Adrenal gland (tissue), 12 donors: ENCODE data around the gene COL19A1. TPM values are rescaled to one million over a fixed set of nuclear protein-coding genes. Genes with fewer than 3 reads are reported as not detected.

Source experiments
- DNase-seq, 7 donors: peaks; one replicate each; pipeline ENCODE4 v3.0.0-alpha.2; 2019 to 2020
- H3K27ac ChIP-seq, 5 donors: fragments of 200-600 bp; sonication (generic) in 4 of 5; 1 replicate in 3 of 5; 2 replicates in 2 of 5; pipeline versions ENCODE4 v1.5.1 to v1.8.0; 2016 to 2020; ENCODE audit warnings: mild to moderate bottlenecking in 1 of 5
- H3K27me3 ChIP-seq: fragments of 200-600 bp; 2 replicates; pipeline ENCODE4 v1.8.0; 2021
- H3K36me3 ChIP-seq, 2 donors: fragments of 200-600 bp; replicated peaks in 1 of 2; 1 replicate in 1 of 2; 2 replicates in 1 of 2; pipeline versions ENCODE4 v1.5.1 to v1.8.0; 2018 to 2022
- H3K4me1 ChIP-seq, 2 donors: fragments of 200-600 bp; replicated peaks in 1 of 2; 1 replicate in 1 of 2; 2 replicates in 1 of 2; pipeline versions ENCODE4 v1.5.1 to v1.8.0; 2018 to 2021
- H3K4me3 ChIP-seq, 4 donors: fragments of 200-600 bp; sonication (generic) in 3 of 4; one replicate each; pipeline ENCODE4 v1.5.1; 2016 to 2018
- H3K9me3 ChIP-seq, 3 donors: fragments of 200-600 bp; sonication (generic) in 1 of 3; replicated peaks in 1 of 3; 1 replicate in 2 of 3; 2 replicates in 1 of 3; pipeline versions ENCODE4 v1.5.1 to v1.8.0; 2016 to 2021
- POLR2A ChIP-seq, 2 donors: fragments of 450-650 bp; IDR thresholded peaks; one replicate each; pipeline ENCODE4 v1.6.1; 2017; ENCODE audit warnings: antibody characterized with exemption in 2 of 2, mild to moderate bottlenecking in 2 of 2, moderate library complexity in 1 of 2
- WGBS, 4 donors: extraction: QIAGEN DNeasy Blood & Tissue Kit in 2 of 4; methylation state at CpG; one replicate each; pipeline versions ENCODE4 v1.1.5 to v1.1.7; 2013 to 2017; 5-methylcytosine and 5-hydroxymethylcytosine counted together
- intact Hi-C, 2 donors: fragments of 100-400 bp; cut with DNase I; formaldehyde crosslinking; loops; one replicate each; pipeline versions ENCODE4 v1.14.1 to v1.15.0; 2022 to 2023
- polyA plus RNA-seq, 3 donors: library from polyadenylated mRNA; stranded (reverse); fragments of 200-250 nt in 2 of 3; fragments of 350-450 nt in 1 of 3; fragmentation: Illumina TruSeq in 1 of 3; extraction: RNeasy Lipid Tissue Mini Kit (QIAGEN cat#74804) in 1 of 3; gene quantifications; one replicate each; pipeline ENCODE4 v1.2.3, GENCODE V29; 2013 to 2014
- total RNA-seq, 9 donors: library from RNA; depleted of rRNA in 4 of 9; stranded (reverse); fragments of >200 nt in 4 of 9; fragments of 120-200 nt in 1 of 9; fragmentation: NEBNext Ultra II Directional in 1 of 9; extraction: Animal tissue kit (Norgen Biotek cat#: 25700) in 1 of 9; gene quantifications; one replicate each; pipeline versions ENCODE4 v1.1.0 to v1.2.4, GENCODE V29; 2013 to 2023
- TF ChIP-seq, protein P1 (sequence below), 6 experiments: fragments of 450-650 bp in 4 of 6; fragments of 200-600 bp in 2 of 6; sonication (generic) in 1 of 6; IDR thresholded peaks; 1 replicate in 5 of 6; 2 replicates in 1 of 6; pipeline versions ENCODE4 v1.5.1 to v1.8.0; 2016 to 2021; ENCODE audit warnings: antibody characterized with exemption in 6 of 6, mild to moderate bottlenecking in 2 of 6, moderate library complexity in 1 of 6
- donor health status: healthy with polysubstance abuse.
- donor health status: Bipolar disorder and iron deficiency.
- donor health status: DM: yes; HTN: yes; CAD: no.
- donor health status: DM: no; HTN: no; CAD: no.
- donor health status: DM: no; HTN: no; CAD: no.
- donor health status: DM: yes; HTN: yes; CAD: no.

Gene COL19A1
- total and polyA plus RNA-seq, 12 donors: under 0.01 to 0.32 (median 0.11) TPM; not detected in 5

DNA sequence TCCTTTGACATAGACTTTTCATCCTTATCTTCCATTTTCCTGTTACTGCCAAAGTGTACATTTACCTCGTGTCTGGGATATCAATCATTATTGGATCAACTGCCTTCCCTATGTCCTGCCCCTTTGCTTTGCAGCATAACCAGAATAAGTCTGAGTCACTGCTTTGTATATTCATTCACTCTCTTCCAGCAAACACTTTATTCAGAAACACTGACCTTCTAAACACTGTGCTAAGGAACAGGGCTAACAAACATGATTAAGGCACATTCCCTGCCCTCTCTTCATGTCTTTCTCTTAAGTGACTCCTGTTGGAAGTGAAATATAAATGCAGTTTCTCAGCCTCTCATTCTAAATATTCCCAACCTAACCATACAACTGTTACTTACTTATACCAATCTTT is 66.9 kb downstream of the COL19A1 start:
- intact Hi-C loops: no loop called here
- TF ChIP-seq POLR2A (IDR thresholded peaks at IDR 0.05): no peak
- TF ChIP-seq, protein P1, sequence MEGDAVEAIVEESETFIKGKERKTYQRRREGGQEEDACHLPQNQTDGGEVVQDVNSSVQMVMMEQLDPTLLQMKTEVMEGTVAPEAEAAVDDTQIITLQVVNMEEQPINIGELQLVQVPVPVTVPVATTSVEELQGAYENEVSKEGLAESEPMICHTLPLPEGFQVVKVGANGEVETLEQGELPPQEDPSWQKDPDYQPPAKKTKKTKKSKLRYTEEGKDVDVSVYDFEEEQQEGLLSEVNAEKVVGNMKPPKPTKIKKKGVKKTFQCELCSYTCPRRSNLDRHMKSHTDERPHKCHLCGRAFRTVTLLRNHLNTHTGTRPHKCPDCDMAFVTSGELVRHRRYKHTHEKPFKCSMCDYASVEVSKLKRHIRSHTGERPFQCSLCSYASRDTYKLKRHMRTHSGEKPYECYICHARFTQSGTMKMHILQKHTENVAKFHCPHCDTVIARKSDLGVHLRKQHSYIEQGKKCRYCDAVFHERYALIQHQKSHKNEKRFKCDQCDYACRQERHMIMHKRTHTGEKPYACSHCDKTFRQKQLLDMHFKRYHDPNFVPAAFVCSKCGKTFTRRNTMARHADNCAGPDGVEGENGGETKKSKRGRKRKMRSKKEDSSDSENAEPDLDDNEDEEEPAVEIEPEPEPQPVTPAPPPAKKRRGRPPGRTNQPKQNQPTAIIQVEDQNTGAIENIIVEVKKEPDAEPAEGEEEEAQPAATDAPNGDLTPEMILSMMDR (IDR thresholded peaks at IDR 0.05): no peak
- no peaks in the 10 kb centered on the region for H3K9me3 ChIP-seq
- H3K36me3 ChIP-seq: no peaks in the 10 kb centered on the region
- no peak overlapping the region for H3K27ac ChIP-seq
- no peak overlapping the region for H3K4me3 ChIP-seq
- WGBS, 4 donors: 4 to 9% (median 6%) methylated on average over 1 of the region's 1 CpG
- no peaks in the 10 kb centered on the region for H3K4me1 ChIP-seq
- no peak for DNase-seq
- no peaks in the 10 kb centered on the region for H3K27me3 ChIP-seq

DNA sequence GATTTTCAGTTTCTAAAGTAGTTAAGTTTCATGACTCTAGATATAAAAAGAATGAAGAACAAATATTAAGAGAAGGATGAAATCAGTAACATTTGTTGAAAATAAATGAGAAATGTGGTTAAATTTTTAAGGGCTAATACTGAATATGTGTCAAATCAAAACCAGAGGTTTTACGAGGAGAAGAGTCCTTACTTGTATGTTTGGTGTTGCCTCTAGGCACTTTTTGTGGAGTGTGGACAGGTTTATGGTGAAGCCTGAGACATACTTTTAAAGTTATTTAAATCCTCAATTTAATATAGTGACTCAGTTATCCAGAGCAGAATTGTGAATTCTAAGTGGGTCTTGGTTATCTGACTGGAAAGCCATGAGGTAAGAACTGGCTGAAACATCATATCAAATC is 68.7 kb downstream of the COL19A1 start:
- no peaks in the 10 kb centered on the region for H3K27me3 ChIP-seq
- no peaks in the 10 kb centered on the region for H3K36me3 ChIP-seq
- H3K4me1 ChIP-seq: no peaks in the 10 kb centered on the region
- H3K9me3 ChIP-seq: no peaks in the 10 kb centered on the region
- H3K4me3 ChIP-seq: no peak overlapping the region
- H3K27ac ChIP-seq: no peak overlapping the region
- WGBS, 4 donors: 76 to 85% (median 83%) methylated on average over 1 of the region's 1 CpG
- no peak for DNase-seq
- intact Hi-C loops: no loop called here
- TF ChIP-seq, protein P1 (IDR thresholded peaks at IDR 0.05): no peak
- TF ChIP-seq POLR2A (IDR thresholded peaks at IDR 0.05): no peak

GRCh38 chr6:69936674-69937363 is 70.5 kb downstream of the COL19A1 start:
- intact Hi-C loops: no loop called here
- TF ChIP-seq, protein P1 (IDR thresholded peaks at IDR 0.05): no peak
- no peak for TF ChIP-seq POLR2A (IDR thresholded peaks at IDR 0.05)
- Histone ChIP-seq H3K27ac (no peak overlapping the region), H3K4me1 (no peaks in the 10 kb centered on the region), H3K9me3 (no peaks in the 10 kb centered on the region), H3K27me3 (no peaks in the 10 kb centered on the region), H3K4me3 (no peak overlapping the region), H3K36me3 (no peaks in the 10 kb centered on the region)
- no peak for DNase-seq

DNA sequence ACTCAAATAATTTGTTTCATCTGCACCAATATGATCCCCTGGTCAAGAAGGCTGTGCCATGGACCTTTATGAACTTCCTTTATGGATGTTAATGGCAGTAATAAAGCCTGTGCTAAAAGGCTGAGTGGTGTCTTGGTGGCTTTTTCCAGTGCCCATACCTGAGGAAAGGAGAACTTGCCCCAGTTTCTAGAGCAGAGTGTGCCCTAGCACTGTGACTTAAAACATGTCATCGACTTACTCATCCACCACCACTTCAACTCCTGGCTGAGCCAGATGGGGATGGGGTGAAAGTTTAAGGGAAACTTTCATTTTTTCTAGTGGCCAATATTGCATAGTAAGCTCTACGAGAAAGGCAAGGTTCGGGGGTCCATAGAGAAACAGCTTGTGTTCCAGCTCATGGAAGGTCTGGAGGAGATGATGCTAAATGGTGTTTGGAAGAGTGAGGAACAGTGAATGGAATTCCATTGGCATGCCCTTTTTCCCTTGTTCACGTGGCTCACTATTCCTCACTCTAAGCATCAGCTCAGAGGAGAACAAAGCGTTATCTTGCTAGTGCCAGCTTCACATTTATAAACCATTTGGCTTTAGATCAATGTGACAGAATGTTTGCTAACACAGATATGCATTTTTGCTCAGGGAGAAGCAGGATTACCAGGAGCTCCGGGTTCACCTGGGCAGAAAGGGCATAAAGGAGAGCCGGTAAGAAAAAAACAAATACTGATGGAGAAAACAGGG is 71.2 kb downstream of the COL19A1 start:
- DNase-seq: no peak
- Histone ChIP-seq H3K4me3 (no peak overlapping the region), H3K36me3 (no peaks in the 10 kb centered on the region), H3K4me1 (no peaks in the 10 kb centered on the region), H3K27me3 (no peaks in the 10 kb centered on the region), H3K9me3 (no peaks in the 10 kb centered on the region), H3K27ac (no peak overlapping the region)
- TF ChIP-seq, protein P1 (IDR thresholded peaks at IDR 0.05): no peak
- no peak for TF ChIP-seq POLR2A (IDR thresholded peaks at IDR 0.05)
- 78 to 84% (median 80%) methylated on average over 7 of the region's 7 CpGs for WGBS, 4 donors
- intact Hi-C loops: no loop called here
